SH-SY5Y (cell line): Measurements from ENCODE around the gene FIBIN.

Source experiments
- GATA2 ChIP-seq: IDR thresholded peaks from 2 replicates; pipeline ENCODE4 v1.6.1; 2011; ENCODE audit warnings: mild to moderate bottlenecking, low read depth, low read length
- GATA3 ChIP-seq: IDR thresholded peaks from 2 replicates; pipeline ENCODE4 v1.6.1; 2011; ENCODE audit warnings: low read depth, mild to moderate bottlenecking, low read length, moderate library complexity

FIBIN gene

DNA sequence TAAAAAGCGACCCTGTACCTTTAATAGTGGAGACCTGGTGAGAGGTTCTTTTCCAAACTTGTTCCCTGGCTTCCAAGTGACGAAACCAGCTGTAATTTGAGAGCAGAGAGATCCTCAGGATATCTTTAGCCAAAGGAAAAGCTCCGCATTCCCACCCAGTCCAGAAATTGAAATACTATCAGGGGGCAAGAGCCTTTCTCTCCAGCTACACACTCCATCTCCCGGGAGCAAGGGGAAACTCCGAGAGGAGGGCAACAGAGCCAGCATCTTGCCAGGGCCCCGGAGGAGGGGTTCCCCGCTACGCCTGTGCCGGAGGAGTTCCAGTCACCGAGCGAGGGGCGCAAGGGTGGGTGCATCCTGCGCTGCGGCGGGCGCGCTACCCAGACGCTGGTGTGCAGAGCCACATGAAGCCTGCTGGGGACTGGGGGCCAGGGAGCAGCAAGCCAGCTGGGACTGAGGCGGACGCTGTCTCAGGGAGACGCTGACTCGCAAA lies at the start of gene FIBIN:
TSS of gene FIBIN (plus strand) at position 148 of the 493 bp plus-strand sequence. CDS start 415 bp downstream, outside the sequence.
- no peak for TF ChIP-seq GATA3
- no peak for TF ChIP-seq GATA2

- TF ChIP-seq GATA2 = no peak
- no peak for TF ChIP-seq GATA3
These were observed 48.8 kb upstream of the FIBIN start for GRCh38 chr11:26944866-26945664.

DNA sequence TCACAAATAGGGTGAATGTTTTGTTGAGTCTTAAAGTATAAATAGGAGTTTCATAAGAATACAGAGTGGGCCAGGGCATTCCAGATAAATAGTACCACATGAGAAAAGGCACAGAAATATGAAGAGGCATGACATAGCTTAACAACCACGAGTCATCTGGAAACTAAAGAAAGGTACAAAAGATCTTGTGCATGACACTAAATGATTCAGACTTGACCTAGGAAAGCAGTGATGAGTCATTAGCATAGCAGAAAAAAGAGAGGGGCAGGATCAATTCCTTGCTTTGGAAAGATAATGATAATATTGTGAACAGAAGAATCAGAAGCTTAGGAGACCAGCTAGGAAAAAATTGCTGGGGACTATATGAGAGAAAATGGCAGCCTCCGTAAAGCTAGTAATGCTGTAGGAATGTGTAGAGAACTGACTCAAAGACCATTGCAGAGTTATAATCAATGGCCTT lies 47.6 kb upstream of the FIBIN start:
- no peak for TF ChIP-seq GATA3
- no peak for TF ChIP-seq GATA2

DNA sequence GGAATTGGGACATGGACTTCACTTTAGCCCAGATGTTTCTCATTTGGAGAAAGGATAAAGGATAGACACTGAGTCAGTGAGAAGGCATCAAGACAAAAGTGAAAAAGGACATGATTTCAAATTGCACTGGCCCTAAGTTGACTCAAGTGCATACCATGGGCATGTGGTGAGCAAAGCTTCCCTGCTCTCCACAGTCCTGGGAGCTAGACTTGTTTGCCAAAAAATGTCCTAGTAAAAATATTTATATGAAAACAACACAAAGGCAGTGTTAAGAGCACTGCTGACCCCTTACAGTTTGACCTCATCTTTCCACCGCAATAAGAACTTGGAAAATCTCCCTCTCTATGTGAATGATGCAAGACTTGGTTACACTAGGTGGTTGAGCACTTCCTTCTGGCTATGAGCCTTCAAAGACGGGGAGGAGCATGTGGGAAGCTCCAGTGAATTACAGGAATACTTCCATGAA lies 46.5 kb upstream of the FIBIN start:
- TF ChIP-seq GATA3 = no peak
- TF ChIP-seq GATA2 = no peak

- TF ChIP-seq GATA3 (no peak), GATA2 (no peak)
These were observed 45.8 kb upstream of the FIBIN start for GRCh38 chr11:26947904-26948639.

DNA sequence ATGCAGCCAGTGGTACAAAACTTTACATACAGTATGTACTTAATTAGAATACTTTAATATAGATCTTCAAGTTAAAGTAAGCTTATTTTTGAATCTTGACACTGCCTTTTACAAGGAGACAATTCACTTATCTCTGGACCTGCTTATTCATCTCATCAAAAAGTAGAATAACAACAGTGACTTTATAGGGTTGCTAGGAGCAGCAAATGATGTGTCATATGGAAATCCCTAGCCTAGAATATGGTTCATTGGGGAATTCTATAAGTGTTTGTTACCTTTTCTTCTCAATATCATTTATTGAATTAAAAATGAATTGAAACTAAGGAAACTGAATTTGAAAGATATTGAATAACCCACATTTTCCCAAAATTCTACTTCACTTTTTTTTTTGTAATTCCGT lies 45.0 kb upstream of the FIBIN start:
- TF ChIP-seq GATA3 (no peak), GATA2 (no peak)

- TF ChIP-seq GATA2 (no peak), GATA3 (no peak)
These were observed 44.1 kb upstream of the FIBIN start for GRCh38 chr11:26949846-26950245.

DNA sequence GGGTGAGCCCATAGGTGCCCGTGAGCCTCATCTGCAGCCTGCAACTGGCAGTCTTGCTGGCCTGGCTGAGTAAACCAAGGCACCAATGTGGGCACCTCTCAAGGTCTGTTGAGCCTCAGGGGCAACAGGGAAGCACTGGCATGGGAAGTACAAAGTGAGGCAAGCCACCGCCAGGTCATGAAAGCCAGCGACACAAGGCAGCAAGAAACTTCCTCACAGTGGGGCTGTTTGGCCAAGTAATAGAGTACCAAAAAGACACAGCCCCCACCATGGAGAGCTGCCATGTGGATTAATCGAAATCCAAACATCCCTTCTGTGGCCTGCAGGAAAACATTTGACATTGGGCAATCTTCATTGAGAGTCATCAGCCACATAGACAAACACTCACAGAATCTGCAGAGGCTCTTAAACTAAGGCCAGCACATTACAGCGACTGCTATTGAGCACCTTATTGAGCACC lies 43.6 kb upstream of the FIBIN start:
- TF ChIP-seq GATA3 (no peak), GATA2 (no peak)

DNA sequence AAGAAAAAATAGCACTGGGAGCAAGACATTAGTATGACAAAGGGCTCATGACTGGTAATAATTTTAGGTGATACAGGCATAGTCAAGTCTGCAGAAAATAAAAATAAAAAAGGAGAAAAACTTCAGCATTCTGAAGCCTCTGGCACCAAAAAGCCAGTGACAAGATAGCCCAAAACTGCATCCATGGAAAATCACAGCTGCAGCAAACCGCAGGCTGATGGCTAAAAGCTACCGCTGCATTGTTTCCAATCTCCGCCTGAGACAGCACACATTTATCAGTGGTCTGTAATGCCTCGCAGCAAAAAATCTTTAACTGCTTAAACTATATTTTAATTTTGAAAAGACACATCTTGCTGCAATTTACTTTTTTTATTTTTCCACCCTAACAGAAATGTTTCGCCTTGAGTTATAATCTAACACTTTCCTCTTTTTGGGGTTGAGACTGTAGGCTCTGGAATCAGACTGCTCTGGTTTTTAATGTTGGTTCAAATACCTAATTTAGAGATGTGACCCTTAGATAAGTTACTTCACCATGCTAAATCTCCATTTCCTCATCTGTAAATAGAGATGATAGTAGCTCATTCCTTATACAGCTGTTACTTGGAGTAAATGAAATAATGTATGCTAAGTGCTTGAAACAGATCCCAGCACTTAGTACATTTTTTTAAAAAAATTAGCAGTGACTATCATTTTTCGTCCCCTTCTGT lies 42.0 kb upstream of the FIBIN start:
- TF ChIP-seq GATA3 = peak; percentile 84
- TF ChIP-seq GATA2 = peak; percentile 60; the same call in 1 of the 2 replicates

DNA sequence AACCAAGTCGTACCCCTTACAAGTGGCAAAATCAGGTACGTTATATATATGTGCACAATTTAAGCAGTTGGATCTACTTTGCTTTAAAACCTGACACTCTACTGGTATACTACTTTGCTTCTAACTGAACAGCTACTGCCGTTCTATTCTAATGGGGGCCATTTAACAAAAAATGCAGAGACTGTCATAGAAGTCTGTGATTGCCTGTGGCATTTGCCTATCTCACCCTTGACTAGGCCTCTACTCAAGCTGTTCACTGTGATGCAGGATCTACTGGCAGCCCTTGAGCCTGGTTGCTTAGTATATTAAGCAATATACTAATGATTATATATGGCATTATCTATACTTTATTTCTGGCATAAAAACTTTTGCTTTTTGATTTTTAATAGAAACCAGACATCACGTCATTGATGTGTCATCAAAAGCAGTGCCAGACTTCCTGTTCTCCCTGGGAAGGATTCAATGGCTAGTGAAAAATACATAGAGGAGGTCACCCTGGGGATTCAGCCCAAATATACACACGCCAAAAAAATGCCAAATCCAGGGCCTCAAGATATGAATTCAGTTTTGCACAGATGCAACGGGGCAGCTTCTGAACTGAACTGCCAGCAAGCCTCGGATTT lies 40.0 kb upstream of the FIBIN start:
- no peak for TF ChIP-seq GATA2
- TF ChIP-seq GATA3 = no peak

DNA sequence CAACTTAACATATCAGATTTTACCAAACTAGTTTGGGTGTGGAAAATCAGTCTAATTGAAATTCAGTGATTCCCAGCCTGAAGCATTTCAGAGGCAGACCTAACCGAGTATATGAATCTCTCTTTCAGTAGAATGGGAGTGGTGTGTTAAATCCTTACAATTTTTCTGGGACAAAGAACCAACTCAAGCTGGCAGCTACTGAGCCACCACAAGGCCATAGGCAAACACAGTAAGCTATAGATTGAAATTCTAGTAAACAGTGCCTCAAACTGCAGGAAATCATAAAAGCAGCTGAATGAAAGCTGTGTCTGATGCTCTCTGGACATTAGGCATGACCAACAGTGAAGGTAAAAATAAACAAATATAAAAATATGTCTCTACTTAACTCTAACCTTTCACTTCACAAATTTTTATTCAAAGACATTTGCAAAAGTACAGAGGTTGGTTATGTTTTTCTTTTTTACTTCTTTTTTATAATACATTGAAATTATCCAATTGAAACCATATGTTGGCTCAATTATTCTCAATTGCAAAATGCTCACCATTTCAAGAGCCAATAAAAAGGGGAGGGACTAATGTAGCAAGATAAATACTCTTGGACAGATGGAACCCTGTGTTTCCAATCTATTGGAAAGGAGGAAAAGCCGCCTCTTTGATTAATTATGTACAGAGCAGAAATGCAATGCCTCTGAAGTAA lies 35.8 kb upstream of the FIBIN start:
- TF ChIP-seq GATA2 (no peak), GATA3 (no peak)

- TF ChIP-seq GATA3 (no peak), GATA2 (no peak)
These were observed 35.2 kb upstream of the FIBIN start for GRCh38 chr11:26958702-26959049.

- TF ChIP-seq GATA3 (no peak), GATA2 (no peak)
These were observed 33.6 kb upstream of the FIBIN start for GRCh38 chr11:26960281-26960680.

DNA sequence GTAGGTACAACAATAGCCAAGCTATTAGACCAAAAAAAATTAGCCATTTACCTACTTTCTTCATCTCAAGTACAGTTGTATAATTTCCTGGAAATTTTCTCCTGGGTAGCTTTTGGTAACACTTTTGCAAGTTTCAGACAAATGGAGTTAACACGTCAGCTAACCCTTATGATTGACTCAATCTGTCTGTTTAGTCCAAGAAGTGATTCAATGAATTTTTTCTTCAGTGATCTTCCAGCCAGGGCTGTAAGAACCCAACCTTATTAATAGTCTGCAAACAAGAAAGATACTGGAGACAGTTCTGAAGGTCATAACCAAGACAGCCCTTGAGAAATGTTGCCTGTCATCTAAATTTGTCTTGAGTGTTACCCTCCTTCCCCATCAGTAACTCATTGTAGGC lies 30.1 kb upstream of the FIBIN start:
- TF ChIP-seq GATA3 (no peak), GATA2 (no peak)
